AML-193 (cell line): ENCODE results near the gene KLF7.

Experiments used
- DNase-seq, 2 experiments: peaks; one replicate each; lab custom pipeline; 2025; lab: John Stamatoyannopoulos, UW

Gene KLF7

DNA sequence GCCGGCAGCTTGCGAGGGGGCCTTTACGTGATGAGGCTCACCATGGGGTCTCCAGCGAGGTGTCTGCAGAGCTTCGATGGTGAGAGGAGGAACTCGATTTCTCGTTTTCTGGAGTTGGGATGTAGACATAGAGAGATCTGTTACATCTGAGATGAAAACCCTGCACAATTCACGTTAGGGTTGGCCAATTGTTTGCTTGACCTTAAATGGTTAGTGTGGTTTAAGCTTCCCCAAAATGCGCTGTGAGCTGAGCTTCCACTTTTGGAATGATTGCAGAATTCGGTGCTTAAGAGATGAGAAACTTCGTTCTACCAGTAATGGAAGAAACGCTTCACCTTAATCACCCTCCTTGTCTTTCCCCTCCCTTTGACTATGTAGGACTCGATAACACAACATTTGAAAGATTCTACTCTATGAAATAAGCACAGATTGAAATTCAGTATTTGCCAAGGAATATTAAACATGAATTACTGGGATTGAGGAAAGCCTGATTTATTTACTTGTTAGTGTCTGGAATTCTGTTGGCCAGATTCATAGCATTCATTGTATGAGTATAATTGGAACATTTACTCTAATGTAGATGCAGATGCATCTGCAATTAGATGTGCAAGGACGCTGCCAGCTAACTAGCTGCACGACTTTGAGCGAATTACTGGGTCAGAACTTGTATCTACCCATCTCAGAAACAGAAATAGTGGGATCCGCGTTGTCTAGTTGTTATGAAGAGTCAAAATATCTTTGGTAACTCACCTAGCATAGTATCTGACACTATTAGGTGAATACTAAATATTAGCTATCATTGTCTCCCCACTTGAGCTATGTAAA is 1.6 kb upstream of the KLF7 start:
- DNase-seq, result peak; percentile 92 to 93

DNA sequence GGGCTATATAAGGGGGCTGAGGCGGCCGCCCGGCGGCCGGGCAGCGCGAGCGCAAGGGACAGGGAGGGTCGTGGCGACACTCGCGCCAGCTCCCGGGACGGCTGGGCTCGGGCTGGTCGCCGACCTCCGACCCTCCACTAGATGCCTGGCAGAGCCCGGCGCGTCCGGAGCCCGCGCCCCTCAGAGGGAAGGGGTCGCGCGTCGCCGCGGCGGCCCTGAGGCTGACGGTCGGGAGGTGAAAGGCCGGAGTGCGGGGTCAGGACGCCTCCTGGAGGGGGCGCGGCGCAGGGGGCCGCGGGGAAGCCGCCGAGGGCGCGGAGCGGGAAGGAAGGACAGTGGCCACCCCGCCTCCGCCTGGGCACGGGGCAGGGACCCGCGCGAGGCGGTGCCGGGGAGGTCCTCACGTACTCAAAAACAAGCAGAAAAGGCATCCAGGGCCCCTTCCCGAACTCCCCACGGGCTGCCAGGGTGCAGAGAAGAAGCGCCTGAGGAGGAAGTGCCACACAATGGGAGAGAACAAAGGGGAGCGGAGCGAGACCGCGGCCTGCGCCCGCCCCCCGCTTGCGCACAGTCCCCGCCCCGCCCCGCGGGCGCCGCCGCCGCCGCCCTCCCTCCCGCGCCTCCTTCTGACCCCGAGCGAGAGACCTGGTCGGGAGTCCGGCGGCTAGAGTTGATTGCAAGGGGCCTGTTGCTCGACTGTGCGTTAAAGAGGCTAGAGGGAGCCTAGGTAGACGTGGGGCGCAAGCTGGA is 776 bp upstream of the KLF7 start:
- DNase-seq, result peak; percentile 53 to 65

- DNase-seq, result peak; percentile 94 to 96
Measured at GRCh38 chr2:207166039-207166348, 246 bp upstream of the KLF7 start.

- no peak for DNase-seq
Measured at GRCh38 chr2:207164006-207164831, 1.5 kb downstream of the KLF7 start.

DNA sequence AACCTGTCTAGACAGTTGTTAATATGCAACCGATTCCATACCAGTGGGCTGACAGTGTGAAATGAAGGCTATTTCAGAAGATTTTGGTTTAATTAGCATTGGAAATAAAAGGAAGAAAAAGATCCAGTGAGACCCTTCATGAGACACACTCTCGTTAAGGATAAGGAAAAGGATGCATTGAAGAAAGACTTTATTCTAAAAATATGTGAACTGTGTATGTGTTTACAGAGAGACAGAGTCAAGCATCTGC is 2.1 kb downstream of the KLF7 start:
- no peak for DNase-seq

GRCh38 chr2:207163053-207163755 is 2.5 kb downstream of the KLF7 start:
- no peak for DNase-seq

DNA sequence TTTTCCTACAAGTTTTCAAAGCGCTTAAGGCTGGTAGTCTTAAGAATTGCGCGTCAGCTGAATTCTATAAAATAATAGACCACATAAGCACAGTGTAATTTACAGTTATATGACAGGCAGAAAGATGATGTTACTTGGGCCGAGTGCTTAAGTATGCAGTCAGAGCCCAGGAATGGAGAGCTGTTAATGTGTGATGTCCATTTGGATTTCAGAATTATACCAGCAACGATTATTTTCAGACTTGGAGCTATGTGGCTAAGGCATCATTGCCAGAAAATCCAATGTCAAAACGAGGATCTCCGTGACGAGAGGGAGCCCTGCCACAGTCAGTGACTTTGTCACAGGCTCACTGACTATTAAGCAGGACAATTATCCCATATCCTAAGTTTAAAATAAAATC is 3.4 kb downstream of the KLF7 start:
- DNase-seq, result no peak

GRCh38 chr2:207161247-207162123 is 4.3 kb downstream of the KLF7 start:
- DNase-seq, result no peak

DNA sequence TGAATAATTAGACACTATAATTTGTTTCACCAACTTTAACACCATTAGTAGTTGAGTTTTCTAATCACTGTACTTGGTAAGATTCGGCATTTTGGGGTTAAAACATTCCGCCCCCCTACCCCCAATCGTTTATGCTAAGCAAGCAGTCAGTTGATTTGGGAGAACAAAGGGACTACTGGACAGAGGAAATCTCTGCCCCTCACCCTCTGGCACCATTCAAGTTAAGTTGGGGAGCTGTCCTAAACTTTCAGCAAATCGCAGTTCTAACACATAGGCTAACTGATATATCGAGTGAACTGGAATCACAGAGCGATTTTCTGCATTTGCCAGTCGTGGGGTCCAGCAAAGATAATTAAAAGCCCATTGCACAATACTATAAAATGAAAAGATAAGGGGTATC is 5.6 kb downstream of the KLF7 start:
- DNase-seq, result no peak

DNA sequence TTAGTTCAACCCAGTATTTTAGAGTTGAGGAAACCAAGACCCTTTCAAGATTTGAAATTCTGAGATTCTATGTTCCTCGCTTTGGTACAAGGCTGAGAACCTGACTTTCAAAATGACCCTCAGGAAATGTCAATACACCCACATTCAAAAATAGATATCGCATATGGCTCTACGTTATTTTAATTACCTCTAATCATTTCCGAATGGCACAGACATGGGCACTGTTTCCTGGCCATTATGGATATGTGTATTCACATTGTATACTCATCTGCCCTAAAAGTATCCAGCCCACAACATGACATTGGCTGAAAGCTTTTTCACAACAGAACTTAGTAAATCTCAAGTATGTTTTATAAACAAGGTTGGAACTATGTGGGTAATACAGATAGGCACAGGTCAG is 6.7 kb downstream of the KLF7 start:
- no peak for DNase-seq

DNA sequence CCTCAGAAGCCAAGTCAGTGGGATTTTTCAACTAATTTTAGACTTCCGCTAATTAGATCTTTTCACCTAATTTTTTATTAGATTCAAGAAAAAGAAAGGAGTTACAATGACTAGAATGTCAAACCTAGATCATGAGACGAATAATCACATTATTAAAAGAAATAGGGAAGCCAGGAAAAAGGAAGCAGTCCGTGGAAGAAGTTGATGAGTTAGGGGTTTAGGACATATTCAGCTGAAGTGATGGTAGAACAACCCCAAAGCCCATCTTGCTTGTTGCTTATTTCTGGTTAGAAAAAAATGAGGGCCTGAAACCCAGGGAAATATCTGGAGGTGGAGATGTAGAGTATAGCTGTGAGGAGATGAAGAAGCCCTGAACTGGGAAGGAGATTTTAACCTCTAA is 8.0 kb downstream of the KLF7 start:
- DNase-seq, result no peak

GRCh38 chr2:207157162-207157481 is 8.6 kb downstream of the KLF7 start:
- no peak for DNase-seq

GRCh38 chr2:207156451-207157161 is 9.1 kb downstream of the KLF7 start:
- no peak for DNase-seq

DNA sequence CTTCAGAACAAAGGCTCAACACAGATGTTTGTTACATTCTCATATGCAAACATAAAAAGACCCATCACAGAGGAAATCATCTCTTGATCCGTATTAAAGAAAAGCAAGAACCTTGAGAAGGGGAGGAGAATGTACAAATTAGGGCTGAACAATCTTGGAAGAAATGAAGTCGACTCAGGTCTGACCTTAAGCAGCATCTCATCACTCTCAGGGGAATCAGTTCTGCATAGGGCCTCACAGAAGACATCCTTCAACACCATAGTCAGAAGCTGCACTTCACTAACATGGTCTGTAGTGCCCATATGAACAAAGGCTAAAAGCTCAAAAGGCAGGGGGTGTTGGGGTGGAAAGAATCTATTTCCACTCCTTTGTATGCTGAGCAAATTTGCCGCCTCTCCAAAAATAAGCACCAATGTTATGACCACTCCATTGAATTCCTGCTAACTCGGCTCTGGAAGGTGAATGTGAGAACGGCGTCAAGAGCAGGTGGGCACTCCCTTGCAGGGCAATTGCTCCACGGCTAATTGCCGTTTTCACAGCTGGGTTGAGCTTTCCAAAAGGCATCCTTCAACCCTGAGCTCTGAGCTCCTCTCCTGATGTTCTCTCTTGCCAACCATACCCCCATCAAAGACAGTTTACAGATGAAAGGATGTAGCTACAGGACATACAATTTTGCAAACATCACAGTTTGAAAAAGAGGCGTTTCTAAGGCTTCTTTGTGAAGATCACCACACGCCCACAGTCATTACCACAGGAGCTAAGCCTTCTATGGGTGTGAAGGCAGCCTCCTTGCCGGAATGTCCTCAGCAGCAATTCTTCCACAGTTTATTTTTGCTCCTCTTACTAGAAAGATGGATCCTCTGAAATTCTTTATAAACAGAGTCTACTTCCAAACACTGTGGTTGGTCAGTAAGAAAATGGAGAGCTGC is 10.0 kb downstream of the KLF7 start:
- no peak for DNase-seq

DNA sequence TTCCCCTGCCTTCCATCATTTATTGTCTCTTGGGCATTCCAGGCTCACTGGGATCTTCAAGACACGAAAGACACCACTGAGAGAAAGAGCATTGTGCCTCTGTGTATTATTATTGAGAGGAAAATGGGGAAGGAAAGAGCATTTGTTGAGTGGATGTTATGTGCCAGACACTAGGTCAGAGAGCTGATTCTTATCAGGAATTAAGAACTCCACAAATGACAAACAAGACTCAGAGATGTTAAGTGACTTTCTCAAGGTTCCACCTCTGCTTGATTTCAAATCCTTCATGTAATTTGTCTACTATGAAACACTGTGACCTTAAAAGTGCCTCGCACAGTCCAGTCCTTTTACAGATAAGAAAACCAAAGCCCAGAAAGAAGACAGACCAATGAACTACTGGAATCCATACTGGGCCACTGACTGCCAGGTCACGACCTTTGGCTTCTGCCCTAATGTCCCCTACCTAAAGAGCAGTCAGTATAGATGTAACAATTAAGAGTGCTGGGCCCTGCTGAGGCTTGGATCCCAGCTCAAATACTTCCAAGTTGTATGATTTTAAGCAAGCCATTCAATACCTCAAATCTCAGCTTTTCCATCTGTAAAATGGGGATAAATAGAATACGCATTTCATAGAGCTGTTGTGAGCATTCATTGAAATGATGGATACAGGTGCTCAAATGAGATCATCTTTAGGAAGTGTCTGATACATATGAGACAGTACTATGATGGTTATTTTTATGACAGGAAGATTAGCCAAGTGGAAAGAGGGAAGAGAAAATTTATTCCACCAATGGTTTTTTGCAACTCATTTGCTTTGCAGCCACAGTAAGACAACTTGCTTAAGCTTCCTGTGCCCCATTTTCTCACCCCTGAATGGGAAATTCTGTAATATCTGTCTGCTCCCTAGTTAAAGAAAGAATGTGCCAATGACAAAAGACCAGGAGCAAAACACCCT is 10.9 kb downstream of the KLF7 start:
- DNase-seq, result peak; percentile 28 to 33

- no peak for DNase-seq
Measured at GRCh38 chr2:207153266-207153975, 12.3 kb downstream of the KLF7 start.

- no peak for DNase-seq
Measured at GRCh38 chr2:207151048-207151447, 14.7 kb downstream of the KLF7 start.

DNA sequence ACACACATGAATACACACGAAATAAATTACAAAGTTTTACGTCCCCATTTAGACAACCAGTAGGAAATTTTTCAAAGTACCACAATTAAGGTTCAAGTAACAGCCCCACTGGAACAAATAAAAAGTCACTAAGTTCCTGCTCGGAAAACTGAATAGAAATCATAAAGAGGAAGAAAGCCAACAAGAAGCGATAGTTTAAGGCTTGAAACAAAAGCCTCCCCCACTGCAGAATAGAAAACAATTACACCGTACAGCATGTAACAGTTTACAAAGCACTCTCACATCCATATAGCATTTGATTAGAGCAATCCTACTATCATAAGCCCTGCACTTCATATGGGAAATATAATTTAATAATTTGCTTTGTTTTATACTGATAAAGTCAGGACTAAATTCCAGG is 15.5 kb downstream of the KLF7 start:
- peak in 1 of 2 experiments; percentile 16 for DNase-seq
